Epithelial cell of prostate (primary cell): Measurements from ENCODE around the gene SCN9A.
A peak's percentile ranks its signal among the peaks of the same experiment; 100 is the strongest.
"Not testable (repeated sequence)": the region's sequence is repeated elsewhere in the genome, so short reads cannot be mapped to it uniquely, and the experiment has no call there.

ENCODE experiments used
- DNase-seq: peaks from one replicate; pipeline ENCODE4 v3.0.0-alpha.2; 2011; ENCODE audit warnings: low read depth, low spot score
- H3K27ac ChIP-seq: fragments of 450-650 bp; 2 replicates; pipeline ENCODE4 v1.5.1; 2017; ENCODE audit warnings: mild to moderate bottlenecking

The SCN9A gene

GRCh38 chr2:166270376-166270775 is 105.4 kb downstream of the SCN9A start:
- no peak for DNase-seq

GRCh38 chr2:166269322-166269721 is 106.4 kb downstream of the SCN9A start:
- H3K27ac ChIP-seq = no peak overlapping the region
- no peak for DNase-seq

More at GRCh38 chr2:166270376-166270775, 105.4 kb downstream of the SCN9A start:
- no peak overlapping the region for H3K27ac ChIP-seq

GRCh38 chr2:166257859-166258258 is 117.9 kb downstream of the SCN9A start:
- DNase-seq = no peak

GRCh38 chr2:166256896-166257295 is 118.8 kb downstream of the SCN9A start:
- no peak for DNase-seq
- H3K27ac ChIP-seq = no peak overlapping the region

More at GRCh38 chr2:166257859-166258258, 117.9 kb downstream of the SCN9A start:
- H3K27ac ChIP-seq = no peak overlapping the region

- no peak for DNase-seq
- H3K27ac ChIP-seq = no peak overlapping the region
Measured at GRCh38 chr2:166249318-166249717, 126.4 kb downstream of the SCN9A start.

- DNase-seq = no peak
- no peak overlapping the region for H3K27ac ChIP-seq
Measured at GRCh38 chr2:166246901-166247300, 128.8 kb downstream of the SCN9A start.

GRCh38 chr2:166242309-166242708 is 133.4 kb downstream of the SCN9A start:
- H3K27ac ChIP-seq = no peak overlapping the region
- no peak for DNase-seq

- no peak for DNase-seq
- H3K27ac ChIP-seq = peak overlapping the region; percentile 81
Measured at GRCh38 chr2:166240387-166241313, 135.1 kb downstream of the SCN9A start.

GRCh38 chr2:166239548-166239947 is 136.2 kb downstream of the SCN9A start:
- peak overlapping the region; percentile 81 for H3K27ac ChIP-seq
- DNase-seq = peak; percentile 94

- no peak for DNase-seq
- peak overlapping the region; percentile 81 for H3K27ac ChIP-seq
Measured at GRCh38 chr2:166238176-166238575, 137.6 kb downstream of the SCN9A start.

- DNase-seq = no peak
- peak overlapping the region; percentile 11 for H3K27ac ChIP-seq
Measured at GRCh38 chr2:166234112-166234846, 141.5 kb downstream of the SCN9A start.

- no peak overlapping the region for H3K27ac ChIP-seq
- DNase-seq = no peak
Measured at GRCh38 chr2:166233244-166233643, 142.5 kb downstream of the SCN9A start.

- H3K27ac ChIP-seq = no peak overlapping the region
- DNase-seq = no peak
Measured at GRCh38 chr2:166230724-166231070, 145.0 kb downstream of the SCN9A start.

GRCh38 chr2:166230024-166230723 is 145.6 kb downstream of the SCN9A start:
- no peak overlapping the region for H3K27ac ChIP-seq
- DNase-seq = no peak

- no peak for DNase-seq
Measured at GRCh38 chr2:166229678-166230023, 146.1 kb downstream of the SCN9A start.

GRCh38 chr2:166224197-166224596 is 151.5 kb downstream of the SCN9A start:
- no peak overlapping the region for H3K27ac ChIP-seq
- DNase-seq = no peak

More at GRCh38 chr2:166229678-166230023, 146.1 kb downstream of the SCN9A start:
- H3K27ac ChIP-seq = no peak overlapping the region

GRCh38 chr2:166223298-166223697 is 152.4 kb downstream of the SCN9A start:
- no peak overlapping the region for H3K27ac ChIP-seq
- DNase-seq = no peak

GRCh38 chr2:166211079-166211478 is 164.7 kb downstream of the SCN9A start:
- no peak overlapping the region for H3K27ac ChIP-seq
- DNase-seq = no peak

GRCh38 chr2:166209944-166210343 is 165.8 kb downstream of the SCN9A start:
- DNase-seq = not testable (repeated sequence)

GRCh38 chr2:166209367-166209766 is 166.4 kb downstream of the SCN9A start:
- not testable (repeated sequence) for DNase-seq, H3K27ac ChIP-seq

More at GRCh38 chr2:166209944-166210343, 165.8 kb downstream of the SCN9A start:
- H3K27ac ChIP-seq = not testable (repeated sequence)

GRCh38 chr2:166206153-166206552 is 169.6 kb downstream of the SCN9A start:
- H3K27ac ChIP-seq, DNase-seq: not testable (repeated sequence)
